Body of pancreas (tissue), 4 donors: Measurements from ENCODE around the gene MPST. TPM values are rescaled to one million over a fixed set of nuclear protein-coding genes. Genes with fewer than 3 reads are reported as not detected.

Experiments
- ATAC-seq: fragments of 150-250 bp; one replicate; pipeline ENCODE4 v1.9.1; 2016
- DNase-seq, 4 donors: peaks; one replicate each; pipeline ENCODE4 v3.0.0-alpha.2; 2019
- H3K27ac ChIP-seq, 4 donors: fragments of 200-600 bp; sonication (generic); 1 replicate in 3 of 4; 2 replicates in 1 of 4; pipeline versions ENCODE4 v1.5.1 to v1.6.1; 2016 to 2019; ENCODE audit warnings: mild to moderate bottlenecking in 1 of 4, mixed read lengths in 1 of 4, moderate library complexity in 1 of 4
- H3K27me3 ChIP-seq, 2 donors: fragments of 200-600 bp; sonication (generic); one replicate each; pipeline ENCODE4 v1.6.0; 2016; ENCODE audit warnings: mild to moderate bottlenecking in 1 of 2
- H3K36me3 ChIP-seq, 2 donors: fragments of 200-600 bp; sonication (generic); replicated peaks in 1 of 2; 2 replicates each; pipeline ENCODE4 v1.5.1; 2016; ENCODE audit warnings: low read depth in 2 of 2; ENCODE audit not compliant: insufficient read depth in 1 of 2
- H3K4me1 ChIP-seq: fragments of 200-600 bp; sonication (generic); one replicate; pipeline ENCODE4 v1.6.0; 2016
- H3K4me3 ChIP-seq, 2 donors: fragments of 200-600 bp; sonication (generic); 1 replicate in 1 of 2; 2 replicates in 1 of 2; pipeline ENCODE4 v1.5.1; 2016 to 2019
- H3K9me3 ChIP-seq, 3 donors: fragments of 200-600 bp; sonication (generic); 1 replicate in 2 of 3; 2 replicates in 1 of 3; pipeline ENCODE4 v1.5.1; 2016
- POLR2A ChIP-seq, 3 donors: fragments of 450-650 bp; IDR thresholded peaks; one replicate each; pipeline ENCODE4 v1.6.1; 2016; ENCODE audit warnings: antibody characterized with exemption in 3 of 3, mild to moderate bottlenecking in 2 of 3
- WGBS, 2 donors: methylation state at CpG; one replicate each; pipeline ENCODE4 v1.1.5; 2017; 5-methylcytosine and 5-hydroxymethylcytosine counted together
- intact Hi-C: fragments of 100-400 bp; cut with DNase I; formaldehyde crosslinking; loops from one replicate; pipeline ENCODE4 v1.15.1; 2023
- total RNA-seq, 2 donors: library from RNA; depleted of rRNA; stranded (reverse); fragments of >200 nt; gene quantifications; one replicate each; pipeline ENCODE4 v1.1.0, GENCODE V29; 2016
- TF ChIP-seq, protein P1 (sequence below), 7 experiments: fragments of 450-650 bp in 4 of 7; fragments of 200-600 bp in 3 of 7; sonication (generic) in 3 of 7; IDR thresholded peaks; one replicate each; pipeline ENCODE4 v1.5.1; 2016 to 2019; ENCODE audit warnings: antibody characterized with exemption in 7 of 7

The MPST gene
- total RNA-seq, 2 donors from 2014 or later, result 173 TPM

DNA sequence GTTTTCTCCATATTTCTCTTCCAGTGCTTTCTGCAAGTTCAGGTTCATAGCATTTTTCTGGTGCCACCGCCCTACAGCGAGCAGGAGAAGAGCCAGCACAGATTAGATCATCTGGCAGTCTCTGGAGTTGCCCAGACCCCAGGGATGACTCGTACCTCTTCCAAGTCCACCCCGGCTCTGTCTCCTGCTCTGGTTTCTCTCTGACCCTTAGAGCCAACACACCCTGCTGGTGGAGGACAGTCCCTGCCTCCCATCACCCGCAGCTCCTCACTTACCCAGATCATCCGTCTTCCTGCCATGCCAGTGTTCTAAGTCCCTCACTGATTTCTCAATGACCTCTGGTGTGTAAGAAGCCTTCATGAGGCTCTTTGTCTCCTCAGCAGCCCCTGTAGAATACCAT, 28.3 kb upstream of the MPST start:
- Histone ChIP-seq H3K9me3 (peaks cover 0 to 2% (median 0%) of the 10 kb centered on the region in 3 donors), H3K36me3 (no peaks in the 10 kb centered on the region), H3K27ac (no peak overlapping the region), H3K27me3 (peaks cover 0 to 9% of the 10 kb centered on the region in 2 donors), H3K4me1 (no peaks in the 10 kb centered on the region), H3K4me3 (no peak overlapping the region)
- no peak for TF ChIP-seq POLR2A (IDR thresholded peaks at IDR 0.05)
- TF ChIP-seq, protein P1, sequence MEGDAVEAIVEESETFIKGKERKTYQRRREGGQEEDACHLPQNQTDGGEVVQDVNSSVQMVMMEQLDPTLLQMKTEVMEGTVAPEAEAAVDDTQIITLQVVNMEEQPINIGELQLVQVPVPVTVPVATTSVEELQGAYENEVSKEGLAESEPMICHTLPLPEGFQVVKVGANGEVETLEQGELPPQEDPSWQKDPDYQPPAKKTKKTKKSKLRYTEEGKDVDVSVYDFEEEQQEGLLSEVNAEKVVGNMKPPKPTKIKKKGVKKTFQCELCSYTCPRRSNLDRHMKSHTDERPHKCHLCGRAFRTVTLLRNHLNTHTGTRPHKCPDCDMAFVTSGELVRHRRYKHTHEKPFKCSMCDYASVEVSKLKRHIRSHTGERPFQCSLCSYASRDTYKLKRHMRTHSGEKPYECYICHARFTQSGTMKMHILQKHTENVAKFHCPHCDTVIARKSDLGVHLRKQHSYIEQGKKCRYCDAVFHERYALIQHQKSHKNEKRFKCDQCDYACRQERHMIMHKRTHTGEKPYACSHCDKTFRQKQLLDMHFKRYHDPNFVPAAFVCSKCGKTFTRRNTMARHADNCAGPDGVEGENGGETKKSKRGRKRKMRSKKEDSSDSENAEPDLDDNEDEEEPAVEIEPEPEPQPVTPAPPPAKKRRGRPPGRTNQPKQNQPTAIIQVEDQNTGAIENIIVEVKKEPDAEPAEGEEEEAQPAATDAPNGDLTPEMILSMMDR (IDR thresholded peaks at IDR 0.05), result no peak
- intact Hi-C loops, result no loop called here
- no peak for ATAC-seq
- DNase-seq, result no peak
- WGBS, 2 donors, result 55 to 56% methylated on average over 6 of the region's 6 CpGs

DNA sequence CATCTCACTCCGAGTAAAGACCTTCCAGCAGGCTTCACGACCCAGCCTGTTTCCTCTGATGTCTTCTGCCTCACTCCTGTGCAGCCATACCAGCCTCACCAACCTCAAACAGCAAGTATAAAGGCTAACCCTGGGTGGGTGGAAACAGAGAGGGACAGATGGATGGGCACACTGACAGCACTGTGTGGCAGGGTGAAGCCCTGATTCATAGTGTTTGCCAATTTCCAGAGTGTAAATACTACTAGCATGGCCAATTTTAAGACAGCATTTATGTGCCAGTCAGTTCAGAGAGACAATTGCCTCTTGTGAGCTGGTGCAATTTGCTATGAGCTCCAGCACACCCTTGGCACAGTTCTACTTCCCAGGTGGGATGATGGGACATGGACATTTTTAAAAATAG, 21.8 kb upstream of the MPST start:
- H3K9me3 ChIP-seq, result no peaks in the 10 kb centered on the region
- DNase-seq, result no peak
- no peaks in the 10 kb centered on the region for H3K27me3 ChIP-seq
- 54 to 80% methylated on average over 2 of the region's 2 CpGs for WGBS, 2 donors
- H3K27ac ChIP-seq, result no peak overlapping the region
- no peak overlapping the region for H3K4me3 ChIP-seq
- intact Hi-C loops, result no loop called here
- H3K4me1 ChIP-seq, result no peaks in the 10 kb centered on the region
- no peaks in the 10 kb centered on the region for H3K36me3 ChIP-seq
- ATAC-seq, result no peak
- no peak for TF ChIP-seq POLR2A (IDR thresholded peaks at IDR 0.05)
- TF ChIP-seq, protein P1 (IDR thresholded peaks at IDR 0.05), result no peak

DNA sequence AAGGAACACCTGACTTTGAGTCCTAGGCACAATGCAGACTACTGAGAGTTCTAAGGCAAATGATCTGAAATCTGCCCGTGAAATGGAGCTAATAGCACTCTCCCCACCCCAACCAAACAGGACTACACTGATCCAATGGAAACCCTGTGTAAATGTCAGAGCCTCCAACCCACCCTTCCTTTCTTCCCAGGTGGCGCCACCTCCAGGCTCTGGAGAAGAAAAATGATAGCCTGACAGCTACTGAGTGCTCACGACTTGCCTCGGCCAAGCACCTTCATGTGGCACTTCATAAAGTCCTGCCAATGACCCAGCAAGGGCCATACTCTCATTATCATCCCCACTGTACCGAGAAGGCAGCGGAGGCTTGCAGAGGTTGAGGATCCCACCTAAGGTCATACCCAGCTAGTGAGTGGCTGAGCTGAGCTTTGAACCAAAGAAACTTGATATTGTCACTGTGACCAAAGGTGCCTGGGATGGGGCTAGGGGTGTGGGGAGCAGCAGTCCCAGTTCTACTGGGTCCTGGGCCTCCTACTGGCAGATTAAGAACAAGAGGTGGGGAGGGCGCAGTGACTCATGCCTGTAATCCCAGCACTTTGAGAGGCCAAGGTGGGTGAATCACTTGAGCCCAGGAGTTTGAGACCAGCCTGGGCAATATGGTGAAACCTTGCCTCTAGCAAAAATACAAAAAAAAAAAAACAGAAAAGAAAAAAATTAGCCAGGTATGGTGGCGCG, 20.8 kb upstream of the MPST start:
- no peaks in the 10 kb centered on the region for H3K4me1 ChIP-seq
- 77 to 78% methylated on average over 9 of the region's 9 CpGs for WGBS, 2 donors
- DNase-seq (no peak), ATAC-seq (no peak)
- no peak overlapping the region for H3K27ac ChIP-seq
- H3K4me3 ChIP-seq, result no peak overlapping the region
- H3K36me3 ChIP-seq, result no peaks in the 10 kb centered on the region
- TF ChIP-seq, protein P1 (IDR thresholded peaks at IDR 0.05), result no peak
- no peak for TF ChIP-seq POLR2A (IDR thresholded peaks at IDR 0.05)
- H3K9me3 ChIP-seq, result no peaks in the 10 kb centered on the region
- H3K27me3 ChIP-seq, result no peaks in the 10 kb centered on the region
- intact Hi-C loops, result no loop called here

DNA sequence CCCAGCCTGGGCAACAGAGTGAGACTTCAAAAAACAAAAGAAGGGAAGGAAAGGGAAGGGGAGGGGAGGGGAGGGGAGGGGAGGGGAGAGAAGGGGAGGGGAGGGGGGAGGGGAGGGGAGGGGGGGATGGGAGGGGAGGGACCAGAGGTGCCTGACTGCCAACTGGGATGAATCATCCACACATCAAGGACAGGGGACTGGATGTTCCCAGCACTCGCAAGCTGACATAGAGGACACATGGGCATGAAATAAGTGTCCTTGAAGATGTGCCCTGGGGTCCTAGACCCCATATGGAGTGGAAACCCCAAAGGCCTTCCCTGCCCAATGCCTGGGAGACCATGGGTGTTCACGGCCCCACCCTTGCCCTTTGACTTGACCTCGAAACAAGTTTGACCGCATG, 20.1 kb upstream of the MPST start:
- H3K27ac ChIP-seq, result no peak overlapping the region
- no peaks in the 10 kb centered on the region for H3K36me3 ChIP-seq
- H3K4me3 ChIP-seq, result no peak overlapping the region
- peak in 1 of 4 donors; percentile 61 for DNase-seq
- H3K27me3 ChIP-seq, result no peaks in the 10 kb centered on the region
- no peaks in the 10 kb centered on the region for H3K9me3 ChIP-seq
- 52 to 76% methylated on average over 4 of the region's 4 CpGs for WGBS, 2 donors
- ATAC-seq, result no peak
- H3K4me1 ChIP-seq, result no peaks in the 10 kb centered on the region
- intact Hi-C loops, result no loop called here
- no peak for TF ChIP-seq POLR2A (IDR thresholded peaks at IDR 0.05)
- TF ChIP-seq, protein P1 (IDR thresholded peaks at IDR 0.05), result no peak
